IMR-90 (cell line): Measurements from ENCODE around the gene RXFP4. TPM values are rescaled to one million over a fixed set of nuclear protein-coding genes. Genes with fewer than 3 reads are reported as not detected.

Experiments used
- ATAC-seq: fragments of 200-7000 bp; cut with Tn5 transposase; 2 replicates; pipeline ENCODE4 v1.9.1; 2020; ENCODE audit warnings: low read depth, mild to moderate bottlenecking, moderate library complexity
- BruUV-seq: library from RNA; stranded (reverse); fragments of 400-500 nt; replicated peaks from 2 replicates; lab custom pipeline; 2021; lab: Mats Ljungman, UMichigan
- CTCF ChIA-PET: fragments of 300-600 bp; formaldehyde crosslinking; extraction: SDS; loops from one replicate; lab custom pipeline; 2021; ENCODE audit warnings: antibody characterized with exemption; lab: Yijun Ruan, JAX
- POLR2A ChIA-PET: fragments of 300-600 bp; sonication (Branson Sonifier 250); formaldehyde crosslinking; loops from one replicate; lab custom pipeline; 2022; ENCODE audit warnings: antibody characterized with exemption; ENCODE audit not compliant: unreplicated experiment; lab: Charles Lee
- DNase-seq: peaks from one replicate; pipeline ENCODE4 v3.0.0; 2013
- H2AFZ ChIP-seq: replicated peaks from 2 replicates; pipeline ENCODE3; 2013; ENCODE audit warnings: low read length, mild to moderate bottlenecking; ENCODE audit not compliant: poor library complexity
- H2AK5ac ChIP-seq: 2 replicates; pipeline ENCODE4 v1.6.1; 2013; ENCODE audit warnings: low read depth, low read length, inconsistent platforms
- H2AK9ac ChIP-seq: replicated peaks from 2 replicates; pipeline ENCODE3; 2013; ENCODE audit warnings: mild to moderate bottlenecking, low read depth, low read length, moderate library complexity; ENCODE audit not compliant: poor library complexity
- H2BK120ac ChIP-seq: 2 replicates; pipeline ENCODE4 v1.6.1; 2013; ENCODE audit warnings: low read depth, low read length, inconsistent platforms
- H2BK15ac ChIP-seq: 3 replicates; pipeline ENCODE4 v1.6.1; 2013; ENCODE audit warnings: low read depth, low read length, inconsistent platforms
- H2BK20ac ChIP-seq: 2 replicates; pipeline ENCODE4 v1.6.1; 2013; ENCODE audit warnings: low read depth, mild to moderate bottlenecking, inconsistent platforms, low read length, moderate library complexity
- H2BK5ac ChIP-seq: 2 replicates; pipeline ENCODE4 v1.6.1; 2013; ENCODE audit warnings: mild to moderate bottlenecking, low read depth, low read length, inconsistent platforms; ENCODE audit not compliant: poor library complexity, severe bottlenecking
- H3K14ac ChIP-seq: replicated peaks from 2 replicates; pipeline ENCODE4 v1.6.1; 2013; ENCODE audit warnings: low read depth, low read length, inconsistent platforms
- H3K18ac ChIP-seq: 2 replicates; pipeline ENCODE4 v1.6.1; 2013; ENCODE audit warnings: low read depth, low read length, control low read depth
- H3K23ac ChIP-seq: 2 replicates; pipeline ENCODE4 v1.6.1; 2013; ENCODE audit warnings: low read depth, low read length, inconsistent platforms
- H3K27ac ChIP-seq: 2 replicates; pipeline ENCODE4 v1.5.1; 2013; ENCODE audit warnings: mild to moderate bottlenecking, control low read depth, low read length; ENCODE audit not compliant: insufficient read depth
- H3K27me3 ChIP-seq: 2 replicates; pipeline ENCODE4 v1.6.1; 2013; ENCODE audit warnings: low read length; ENCODE audit not compliant: control insufficient read depth, insufficient read depth
- H3K36me3 ChIP-seq: 2 replicates; pipeline ENCODE4 v1.6.1; 2013; ENCODE audit warnings: low read length, mixed read lengths; ENCODE audit not compliant: control insufficient read depth, insufficient read depth
- H3K4ac ChIP-seq: 2 replicates; pipeline ENCODE4 v1.6.1; 2013; ENCODE audit warnings: low read depth, low read length, inconsistent platforms
- H3K4me1 ChIP-seq: 2 replicates; pipeline ENCODE4 v1.6.1; 2013; ENCODE audit warnings: low read length, mixed read lengths; ENCODE audit not compliant: control insufficient read depth, insufficient read depth
- H3K4me2 ChIP-seq: 2 replicates; pipeline ENCODE4 v1.6.1; 2013; ENCODE audit warnings: low read depth, mild to moderate bottlenecking, control low read depth, low read length, moderate library complexity
- H3K4me3 ChIP-seq: 2 replicates; pipeline ENCODE4 v1.5.1; 2013; ENCODE audit warnings: low read depth, mild to moderate bottlenecking, control low read depth, low read length, moderate library complexity; ENCODE audit not compliant: insufficient read depth
- H3K56ac ChIP-seq: 2 replicates; pipeline ENCODE4 v1.6.1; 2013; ENCODE audit warnings: low read length, inconsistent platforms; ENCODE audit not compliant: insufficient read depth; ENCODE audit errors: extremely low read depth
- H3K79me1 ChIP-seq, 2 experiments: 2 replicates each; pipeline ENCODE4 v1.6.1; 2013; ENCODE audit warnings: low read length in 2 of 2, inconsistent platforms in 1 of 2, low read depth in 1 of 2
- H3K9ac ChIP-seq: 2 replicates; pipeline ENCODE4 v1.6.1; 2013; ENCODE audit warnings: low read depth, low read length, control low read depth
- H3K9me1 ChIP-seq: 2 replicates; pipeline ENCODE4 v1.6.1; 2013; ENCODE audit warnings: low read length, inconsistent platforms; ENCODE audit not compliant: insufficient read depth
- H3K9me3 ChIP-seq: 2 replicates; pipeline ENCODE4 v1.6.1; 2013; ENCODE audit warnings: low read length; ENCODE audit not compliant: control insufficient read depth, insufficient read depth
- H4K20me1 ChIP-seq: 2 replicates; pipeline ENCODE4 v1.6.1; 2013; ENCODE audit warnings: low read length, inconsistent platforms; ENCODE audit not compliant: insufficient read depth
- H4K5ac ChIP-seq: 2 replicates; pipeline ENCODE4 v1.6.1; 2013; ENCODE audit warnings: mild to moderate bottlenecking, low read depth, low read length, control low read depth
- H4K8ac ChIP-seq, 2 experiments: 2 replicates each; pipeline ENCODE4 v1.6.1; 2013; ENCODE audit warnings: low read depth in 2 of 2, low read length in 2 of 2, control low read depth in 1 of 2, inconsistent platforms in 1 of 2
- H4K91ac ChIP-seq: 2 replicates; pipeline ENCODE4 v1.6.1; 2013; ENCODE audit warnings: low read depth, low read length, inconsistent platforms; ENCODE audit not compliant: insufficient read depth
- BHLHE40 ChIP-seq: fragments of 150-350 bp; IDR thresholded peaks from 2 replicates; pipeline ENCODE4 v1.6.1; 2016; ENCODE audit warnings: mild to moderate bottlenecking, low read depth, low read length
- CEBPB ChIP-seq: IDR thresholded peaks from 2 replicates; pipeline ENCODE4 v1.6.1; 2012; ENCODE audit warnings: low read depth, low read length, improper control_type of control experiment
- CHD1 ChIP-seq: IDR thresholded peaks from 2 replicates; pipeline ENCODE4 v1.6.1; 2012; ENCODE audit warnings: low read depth, low read length, improper control_type of control experiment
- FOS ChIP-seq: fragments of 150-350 bp; IDR thresholded peaks from 2 replicates; pipeline ENCODE4 v1.6.1; 2016; ENCODE audit warnings: low read depth, low read length
- MAFK ChIP-seq: IDR thresholded peaks from 2 replicates; pipeline ENCODE4 v1.6.1; 2012; ENCODE audit warnings: low read depth, low read length, improper control_type of control experiment
- MAZ ChIP-seq: IDR thresholded peaks from 2 replicates; pipeline ENCODE4 v1.6.1; 2012; ENCODE audit warnings: low read depth, mild to moderate bottlenecking, low read length, improper control_type of control experiment, moderate library complexity, borderline replicate concordance
- MXI1 ChIP-seq: IDR thresholded peaks from 2 replicates; pipeline ENCODE4 v1.6.1; 2012; ENCODE audit warnings: low read depth, mild to moderate bottlenecking, low read length, moderate library complexity, borderline replicate concordance
- NFE2L2 ChIP-seq: fragments of 150-350 bp; IDR thresholded peaks from 2 replicates; pipeline ENCODE4 v1.6.1; 2016; ENCODE audit warnings: low read depth, mild to moderate bottlenecking, low read length
- POLR2A ChIP-seq: IDR thresholded peaks from 2 replicates; pipeline ENCODE4 v1.6.1; 2012; ENCODE audit warnings: mild to moderate bottlenecking, low read depth, low read length
- RAD21 ChIP-seq: IDR thresholded peaks from 2 replicates; pipeline ENCODE4 v1.6.1; 2012; ENCODE audit warnings: low read length, improper control_type of control experiment
- RCOR1 ChIP-seq: IDR thresholded peaks from 2 replicates; pipeline ENCODE4 v1.6.1; 2012; ENCODE audit warnings: mild to moderate bottlenecking, low read length, improper control_type of control experiment; ENCODE audit not compliant: insufficient replicate concordance
- RFX5 ChIP-seq: IDR thresholded peaks from 2 replicates; pipeline ENCODE4 v1.8.0; 2012; ENCODE audit warnings: low read depth, mild to moderate bottlenecking, low read length, moderate library complexity
- SMC3 ChIP-seq: fragments of 150-350 bp; IDR thresholded peaks from 2 replicates; pipeline ENCODE4 v1.6.1; 2016; ENCODE audit warnings: low read depth, mild to moderate bottlenecking, antibody characterized with exemption, low read length, moderate library complexity
- WGBS, 2 experiments: methylation state at CpG; one replicate each; pipeline versions ENCODE4 v1.1.5 to v1.1.7; 2013; ENCODE audit warnings: missing lambda C conversion rate in 2 of 2; ENCODE audit not compliant: insufficient read length in 1 of 2; ENCODE audit errors: extremely low coverage in 2 of 2; 5-methylcytosine and 5-hydroxymethylcytosine counted together
- dilution Hi-C: fragments of 300-500 bp; cut with HindIII; formaldehyde crosslinking; loops from one replicate; pipeline ENCODE4 v1.14.3; 2018; ENCODE audit warnings: low sequenced_read_pairs; ENCODE audit not compliant: unreplicated experiment
- in situ Hi-C: fragments of 300-500 bp; cut with MboI; formaldehyde crosslinking; loops from 3 replicates; pipeline ENCODE4 v1.14.3; 2019; ENCODE audit warnings: low sequenced_read_pairs, inconsistent platforms, mixed read lengths
- intact Hi-C: fragments of 100-400 bp; cut with micrococcal nuclease; formaldehyde crosslinking; loops from 2 replicates; pipeline ENCODE4 v1.10.0; 2022
- polyA plus RNA-seq, 3 experiments: library from polyadenylated mRNA; depleted of rRNA; stranded (reverse); fragments of >200 nt; gene quantifications; 2 replicates each; pipeline ENCODE4 v1.2.3, GENCODE V29; 2012; ENCODE audit warnings: low replicate concordance in 1 of 3
- total RNA-seq: library from RNA; depleted of rRNA; stranded (reverse); fragments of >200 nt; gene quantifications from 2 replicates; pipeline ENCODE4 v1.2.3, GENCODE V29; 2012
- TF ChIP-seq, protein P1 (sequence below): fragments of 150-350 bp; IDR thresholded peaks from 2 replicates; pipeline ENCODE4 v1.6.1; 2016; ENCODE audit warnings: low read depth, mild to moderate bottlenecking, low read length, moderate library complexity, borderline replicate concordance
- TF ChIP-seq, protein P2 (sequence below): fragments of 150-350 bp; IDR thresholded peaks from 2 replicates; pipeline ENCODE4 v1.6.1; 2017; ENCODE audit warnings: mild to moderate bottlenecking, antibody characterized with exemption, low read length, low read depth
- TF ChIP-seq, protein P3 (sequence below): conservative IDR thresholded peaks from 2 replicates; pipeline ENCODE4 v1.5.1; 2012; ENCODE audit warnings: mild to moderate bottlenecking, low read depth, low read length, improper control_type of control experiment

The RXFP4 gene
- total and polyA plus RNA-seq, 2 of the 4 experiments (the other 2 are of a cell fraction) = not detected

DNA sequence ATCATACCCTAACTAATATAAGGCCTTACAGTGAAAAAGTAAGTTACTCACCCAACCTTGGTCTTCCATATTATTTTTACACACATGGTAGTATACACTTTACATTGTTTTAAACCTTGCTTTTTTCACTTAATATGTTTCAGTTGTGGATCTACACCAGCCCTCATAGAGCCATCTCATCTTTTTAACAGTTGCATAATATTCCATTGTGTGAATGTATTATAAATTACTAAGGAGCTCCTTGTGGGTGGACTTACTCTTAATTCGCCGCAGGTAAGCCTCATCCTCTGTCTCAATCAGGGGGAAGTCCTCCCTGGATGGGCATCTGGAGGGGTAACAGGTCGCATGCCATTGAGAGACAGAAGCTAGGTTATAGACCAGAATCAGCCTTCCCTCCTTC is 13.2 kb downstream of the RXFP4 start:
- ATAC-seq (no peak), DNase-seq (no peak)
- peaks cover 40 to 65% of the 10 kb centered on the region in 2 experiments for H3K79me1 ChIP-seq
- no peak overlapping the region for H3K4me3 ChIP-seq
- no peak overlapping the region for H3K4ac ChIP-seq
- H4K5ac ChIP-seq = no peak overlapping the region
- H2AK9ac ChIP-seq = no peak overlapping the region
- no peak for TF ChIP-seq MAFK
- no peak for TF ChIP-seq MXI1
- TF ChIP-seq, protein P1, sequence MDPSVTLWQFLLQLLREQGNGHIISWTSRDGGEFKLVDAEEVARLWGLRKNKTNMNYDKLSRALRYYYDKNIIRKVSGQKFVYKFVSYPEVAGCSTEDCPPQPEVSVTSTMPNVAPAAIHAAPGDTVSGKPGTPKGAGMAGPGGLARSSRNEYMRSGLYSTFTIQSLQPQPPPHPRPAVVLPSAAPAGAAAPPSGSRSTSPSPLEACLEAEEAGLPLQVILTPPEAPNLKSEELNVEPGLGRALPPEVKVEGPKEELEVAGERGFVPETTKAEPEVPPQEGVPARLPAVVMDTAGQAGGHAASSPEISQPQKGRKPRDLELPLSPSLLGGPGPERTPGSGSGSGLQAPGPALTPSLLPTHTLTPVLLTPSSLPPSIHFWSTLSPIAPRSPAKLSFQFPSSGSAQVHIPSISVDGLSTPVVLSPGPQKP = no peak
- no peak for TF ChIP-seq CEBPB
- no peak for TF ChIP-seq BHLHE40
- no peak for TF ChIP-seq NFE2L2
- TF ChIP-seq SMC3 = no peak
- TF ChIP-seq, protein P2, sequence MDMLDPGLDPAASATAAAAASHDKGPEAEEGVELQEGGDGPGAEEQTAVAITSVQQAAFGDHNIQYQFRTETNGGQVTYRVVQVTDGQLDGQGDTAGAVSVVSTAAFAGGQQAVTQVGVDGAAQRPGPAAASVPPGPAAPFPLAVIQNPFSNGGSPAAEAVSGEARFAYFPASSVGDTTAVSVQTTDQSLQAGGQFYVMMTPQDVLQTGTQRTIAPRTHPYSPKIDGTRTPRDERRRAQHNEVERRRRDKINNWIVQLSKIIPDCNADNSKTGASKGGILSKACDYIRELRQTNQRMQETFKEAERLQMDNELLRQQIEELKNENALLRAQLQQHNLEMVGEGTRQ = no peak
- TF ChIP-seq, protein P3, sequence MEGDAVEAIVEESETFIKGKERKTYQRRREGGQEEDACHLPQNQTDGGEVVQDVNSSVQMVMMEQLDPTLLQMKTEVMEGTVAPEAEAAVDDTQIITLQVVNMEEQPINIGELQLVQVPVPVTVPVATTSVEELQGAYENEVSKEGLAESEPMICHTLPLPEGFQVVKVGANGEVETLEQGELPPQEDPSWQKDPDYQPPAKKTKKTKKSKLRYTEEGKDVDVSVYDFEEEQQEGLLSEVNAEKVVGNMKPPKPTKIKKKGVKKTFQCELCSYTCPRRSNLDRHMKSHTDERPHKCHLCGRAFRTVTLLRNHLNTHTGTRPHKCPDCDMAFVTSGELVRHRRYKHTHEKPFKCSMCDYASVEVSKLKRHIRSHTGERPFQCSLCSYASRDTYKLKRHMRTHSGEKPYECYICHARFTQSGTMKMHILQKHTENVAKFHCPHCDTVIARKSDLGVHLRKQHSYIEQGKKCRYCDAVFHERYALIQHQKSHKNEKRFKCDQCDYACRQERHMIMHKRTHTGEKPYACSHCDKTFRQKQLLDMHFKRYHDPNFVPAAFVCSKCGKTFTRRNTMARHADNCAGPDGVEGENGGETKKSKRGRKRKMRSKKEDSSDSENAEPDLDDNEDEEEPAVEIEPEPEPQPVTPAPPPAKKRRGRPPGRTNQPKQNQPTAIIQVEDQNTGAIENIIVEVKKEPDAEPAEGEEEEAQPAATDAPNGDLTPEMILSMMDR = no peak
- no peak for TF ChIP-seq RAD21
- TF ChIP-seq POLR2A = no peak
- TF ChIP-seq CHD1 = no peak
- TF ChIP-seq RFX5 = no peak
- no peak for TF ChIP-seq FOS
- no peak for TF ChIP-seq RCOR1
- TF ChIP-seq MAZ = no peak
- no peak overlapping the region for H2AK5ac ChIP-seq
- H3K18ac ChIP-seq = no peak overlapping the region
- no peak overlapping the region for H3K27ac ChIP-seq
- no peaks in the 10 kb centered on the region for H3K9me3 ChIP-seq
- no peak overlapping the region for H3K23ac ChIP-seq
- no peak overlapping the region for H2BK15ac ChIP-seq
- ChIA-PET CTCF (no interaction called here), POLR2A (interaction anchor here (0.6 kb wide), 2 partner anchors 42 to 59 kb away, joined by 3 to 6 read pairs; no protein-coding TSS in a partner anchor)
- intact Hi-C loops (no loop called here), in situ Hi-C loops (no loop called here), dilution Hi-C loops (no loop called here)
- no peak overlapping the region for H4K91ac ChIP-seq
- no peak overlapping the region for H3K14ac ChIP-seq
- no peak overlapping the region for H2BK20ac ChIP-seq
- no peak overlapping the region for H3K9ac ChIP-seq
- BruUV-seq = no TSS peak
- no peak overlapping the region for H3K56ac ChIP-seq
- peaks cover 34% of the 10 kb centered on the region; the same call in 1 of the 2 replicates for H4K20me1 ChIP-seq
- no CpG with 5 or more reads among the region's 3 CpGs for WGBS, 2 experiments
- no peaks in the 10 kb centered on the region for H3K27me3 ChIP-seq
- H2AFZ ChIP-seq = no peak overlapping the region
- H3K4me1 ChIP-seq = no peaks in the 10 kb centered on the region
- no peak overlapping the region for H3K4me2 ChIP-seq
- no peak overlapping the region for H2BK5ac ChIP-seq
- no peak overlapping the region for H2BK120ac ChIP-seq
- peaks cover 11% of the 10 kb centered on the region; the same call in 1 of the 2 replicates for H3K9me1 ChIP-seq
- no peak overlapping the region for H4K8ac ChIP-seq
- peaks cover 79% of the 10 kb centered on the region for H3K36me3 ChIP-seq
